Heart left ventricle (tissue), 13 donors: Measurements from ENCODE around the gene LOXHD1.

Source experiments
- CTCF ChIP-seq, 12 donors: fragments of 200-600 bp; sonication (generic) in 4 of 12; IDR thresholded peaks; one replicate each; pipeline versions ENCODE4 v1.5.0 to v1.8.0; 2018 to 2022; ENCODE audit warnings: antibody characterized with exemption in 12 of 12, mild to moderate bottlenecking in 5 of 12
- POLR2A ChIP-seq, 2 donors: fragments of 450-650 bp; IDR thresholded peaks; one replicate each; pipeline ENCODE4 v1.6.1; 2017; ENCODE audit warnings: antibody characterized with exemption in 2 of 2, mild to moderate bottlenecking in 2 of 2, moderate library complexity in 2 of 2
- donor health status: ischemic (EF 13 %, LVEDD 7.1; RV severe dilation, severe dysfunction).
- donor health status: DM: no; HTN: yes; CAD: no.
- donor health status: DM: no; HTN: no; CAD: no.
- donor health status: ischemic (EF 25% LVEDD 6.9; RV normal size, moderate dysfunction).
- donor health status: ischemic (EF 25% LVEDD 5.7; RV mildly dilated, moderate dysfunction).
- donor health status: ischemic (EF 35%, LVEDD 5.7; RV mildly dilated, moderate dysfunction).
- donor health status: nonischemic (EF 11% LVEDD 7.7; RV severe dilation, severe dysfunction).
- donor health status: DM: yes; HTN: yes; CAD: no.
- donor health status: PGD.
- donor health status: ischemic (EF 29% LVEDD 5.4; RV normal size, mild dysfunction).
- donor health status: nonischemic (EF 23%, LVEDD 6.1; RV moderate dilation, normal function).

GRCh38 chr18:46536215-46536874, 120.7 kb downstream of the LOXHD1 start:
- no peak for TF ChIP-seq CTCF (IDR thresholded peaks at IDR 0.05)
- no peak for TF ChIP-seq POLR2A (IDR thresholded peaks at IDR 0.05)
